ENCODE results near the gene SORT1. TPM values are rescaled to one million over a fixed set of nuclear protein-coding genes. Genes with fewer than 3 reads are reported as not detected.

Gene SORT1
- total RNA-seq, 1 experiment from 2014 or later = 47.9 TPM

GRCh38 chr1:109392788-109393616 lies 4.7 kb downstream of the SORT1 start:
- DNase-seq = no peak
- peak overlapping the region; percentile 8 to 62 (median 36); a peak in 4 of 7 replicates for H3K27ac Mint-ChIP-seq
- no CpG with 5 or more reads among the region's 10 CpGs for WGBS (ENCODE audit: extremely low coverage, insufficient read length, low lambda C conversion rate)
- Histone ChIP-seq H2BK5ac (ENCODE audit: insufficient read length, low read length) (no peak overlapping the region), H2BK120ac (ENCODE audit: low read depth, low read length, poor library complexity, severe bottlenecking) (no peak overlapping the region), H2BK20ac (ENCODE audit: low read depth, low read length, poor library complexity, severe bottlenecking) (no peak overlapping the region), H3K4ac (ENCODE audit: low read depth, low read length) (no peak overlapping the region), H3K79me2 (ENCODE audit: insufficient read depth, low read length) (peaks cover 11% of the 10 kb centered on the region; the same call in 1 of the 2 replicates), H3K14ac (ENCODE audit: insufficient read depth, low read length) (no peak overlapping the region), H2AK5ac (ENCODE audit: insufficient read length, low read length) (no peak overlapping the region), H3K18ac (ENCODE audit: insufficient read length, low read depth, low read length) (no peak overlapping the region), H3K4me1 (ENCODE audit: insufficient read depth, low read length) (no peaks in the 10 kb centered on the region; the same call in 1 of the 2 replicates), H3T11ph (ENCODE audit: low read length) (no peak overlapping the region), H4K91ac (ENCODE audit: insufficient read length, low read depth, low read length) (no peak overlapping the region), H4K8ac (replicated peaks; ENCODE audit: insufficient read length, low read depth, low read length) (no peak overlapping the region), H3K27ac (ENCODE audit: insufficient read length, low read depth, low read length) (no peak overlapping the region), H3K4me2 (ENCODE audit: insufficient read depth, insufficient read length, low read length) (no peak overlapping the region), H3K27me3 (ENCODE audit: insufficient read depth, low read length) (no peaks in the 10 kb centered on the region), H2BK15ac (ENCODE audit: low read depth, low read length) (no peak overlapping the region), H3K9ac (ENCODE audit: extremely low read depth, insufficient read length, low read length) (no peak overlapping the region), H3K23ac (ENCODE audit: insufficient read length, low read depth, low read length) (no peak overlapping the region), H3K56ac (ENCODE audit: insufficient read length, low read depth, low read length) (no peak overlapping the region), H4K20me1 (ENCODE audit: control insufficient read depth, insufficient read depth, insufficient read length) (no peaks in the 10 kb centered on the region), H3K23me2 (ENCODE audit: insufficient read length, low read depth, low read length, poor library complexity, severe bottlenecking) (peaks cover 9% of the 10 kb centered on the region), H3K9me3 (ENCODE audit: control insufficient read depth, low read depth, low read length) (no peaks in the 10 kb centered on the region), H2AFZ (ENCODE audit: low read length) (no peak overlapping the region), H4K5ac (ENCODE audit: insufficient read length, low read depth, low read length) (no peak overlapping the region), H2BK12ac (ENCODE audit: insufficient read length, low read depth, low read length) (no peak overlapping the region), H3K79me1 (ENCODE audit: insufficient read depth, low read depth, low read length, poor library complexity, severe bottlenecking) (peaks cover 11% of the 10 kb centered on the region)
- peaks cover 0 to 3% (median 0%) of the 10 kb centered on the region in 3 experiments; a peak in 1 of 7 replicates for H3K36me3 Mint-ChIP-seq (ENCODE audit: insufficient read depth in 1 of 3, low read depth in 3 of 3)
- H3K4me3 Mint-ChIP-seq = no peak overlapping the region
- TF ChIP-seq CTCF (conservative IDR thresholded peaks at IDR 0.05) = no peak
- H3K9me3 Mint-ChIP-seq = no peaks in the 10 kb centered on the region
- H3K27me3 Mint-ChIP-seq (ENCODE audit: low read depth) = no peaks in the 10 kb centered on the region
- H3K4me1 Mint-ChIP-seq = peaks cover 22 to 32% of the 10 kb centered on the region in 2 experiments
